ENCODE results near the gene PICK1.

GRCh38 chr22:38035530-38035885 lies 21.7 kb upstream of the PICK1 start:
- TF ChIP-seq CTCF (conservative IDR thresholded peaks at IDR 0.05; ENCODE audit: low read depth, low read length) (no peak), EZH2 (IDR thresholded peaks at IDR 0.05; ENCODE audit: borderline replicate concordance, low read depth, low read length, poor library complexity, severe bottlenecking) (no peak)

Measured in A673 (cell line).